DND-41 (cell line): ENCODE measurements around the gene RASAL1.

Source experiments
- CTCF ChIP-seq: IDR thresholded peaks from 2 replicates; pipeline ENCODE4 v1.5.1; 2012; ENCODE audit warnings: borderline replicate concordance, low read length, moderate library complexity, mild to moderate bottlenecking; ENCODE audit not compliant: poor library complexity, severe bottlenecking; ENCODE audit errors: extremely low read depth
- EZH2 ChIP-seq: IDR thresholded peaks from 3 replicates; pipeline ENCODE4 v1.6.1; 2012; ENCODE audit warnings: borderline replicate concordance, low read depth, mild to moderate bottlenecking, moderate library complexity, low read length, inconsistent platforms; ENCODE audit not compliant: severe bottlenecking

GRCh38 chr12:113083863-113084435, 51.6 kb downstream of the RASAL1 start:
- TF ChIP-seq CTCF (no peak), EZH2 (no peak)
